Activated naive CD4-positive, alpha-beta T cell treated with anti-CD3 and anti-CD28 coated beads, Interleukin-2, amount 50 U/mL, for 24 hours (primary cell): ENCODE data around the gene CTSO.

Experiments used
- H3K27ac Mint-ChIP-seq: one replicate; pipeline ENCODE4 v1.8.0; 2021; ENCODE audit warnings: mild to moderate bottlenecking, mixed read lengths
- H3K27me3 Mint-ChIP-seq: one replicate; pipeline ENCODE4 v1.8.0; 2021; ENCODE audit warnings: mixed read lengths
- H3K36me3 Mint-ChIP-seq: one replicate; pipeline ENCODE4 v1.8.0; 2021; ENCODE audit warnings: mixed read lengths
- H3K4me1 Mint-ChIP-seq: one replicate; pipeline ENCODE4 v1.8.0; 2021; ENCODE audit warnings: mixed read lengths
- H3K4me3 Mint-ChIP-seq: one replicate; pipeline ENCODE4 v1.8.0; 2021; ENCODE audit warnings: mild to moderate bottlenecking, mixed read lengths
- H3K9me3 Mint-ChIP-seq: one replicate; pipeline ENCODE4 v1.8.0; 2021; ENCODE audit warnings: mixed read lengths

The CTSO gene

GRCh38 chr4:155964016-155964891 lies 10.6 kb upstream of the CTSO start:
- Mint-ChIP-seq H3K9me3 (no peaks in the 10 kb centered on the region), H3K27ac (no peak overlapping the region), H3K36me3 (no peaks in the 10 kb centered on the region), H3K4me1 (peaks cover 6% of the 10 kb centered on the region), H3K27me3 (peaks cover 1% of the 10 kb centered on the region), H3K4me3 (no peak overlapping the region)

- H3K4me3 Mint-ChIP-seq = no peak overlapping the region
- no peak overlapping the region for H3K27ac Mint-ChIP-seq
- H3K9me3 Mint-ChIP-seq = no peaks in the 10 kb centered on the region
- peaks cover 6% of the 10 kb centered on the region for H3K4me1 Mint-ChIP-seq
- no peaks in the 10 kb centered on the region for H3K36me3 Mint-ChIP-seq
- peaks cover 6% of the 10 kb centered on the region for H3K27me3 Mint-ChIP-seq
Measured at GRCh38 chr4:155962767-155963166, 9.1 kb upstream of the CTSO start.

GRCh38 chr4:155961575-155961974 lies 7.9 kb upstream of the CTSO start:
- Mint-ChIP-seq H3K27me3 (peaks cover 6% of the 10 kb centered on the region), H3K9me3 (no peaks in the 10 kb centered on the region), H3K36me3 (no peaks in the 10 kb centered on the region), H3K27ac (no peak overlapping the region), H3K4me3 (no peak overlapping the region), H3K4me1 (peaks cover 6% of the 10 kb centered on the region)

GRCh38 chr4:155960522-155960921 lies 6.9 kb upstream of the CTSO start:
- Mint-ChIP-seq H3K27ac (no peak overlapping the region), H3K9me3 (no peaks in the 10 kb centered on the region), H3K36me3 (no peaks in the 10 kb centered on the region), H3K4me1 (peaks cover 6% of the 10 kb centered on the region), H3K4me3 (no peak overlapping the region), H3K27me3 (peaks cover 6% of the 10 kb centered on the region)

- Mint-ChIP-seq H3K9me3 (no peaks in the 10 kb centered on the region), H3K4me1 (peaks cover 14% of the 10 kb centered on the region), H3K27ac (no peak overlapping the region), H3K36me3 (no peaks in the 10 kb centered on the region), H3K27me3 (peaks cover 6% of the 10 kb centered on the region), H3K4me3 (no peak overlapping the region)
Measured at GRCh38 chr4:155959417-155959816, 5.8 kb upstream of the CTSO start.

GRCh38 chr4:155956461-155956860 lies 2.8 kb upstream of the CTSO start:
- peaks cover 6% of the 10 kb centered on the region for H3K27me3 Mint-ChIP-seq
- H3K36me3 Mint-ChIP-seq = no peaks in the 10 kb centered on the region
- H3K9me3 Mint-ChIP-seq = no peaks in the 10 kb centered on the region
- no peak overlapping the region for H3K4me3 Mint-ChIP-seq
- H3K4me1 Mint-ChIP-seq = peaks cover 34% of the 10 kb centered on the region
- no peak overlapping the region for H3K27ac Mint-ChIP-seq

GRCh38 chr4:155954939-155955338 lies 1.3 kb upstream of the CTSO start:
- H3K27me3 Mint-ChIP-seq = peaks cover 6% of the 10 kb centered on the region
- H3K9me3 Mint-ChIP-seq = no peaks in the 10 kb centered on the region
- no peaks in the 10 kb centered on the region for H3K36me3 Mint-ChIP-seq
- no peak overlapping the region for H3K4me3 Mint-ChIP-seq
- peaks cover 35% of the 10 kb centered on the region for H3K4me1 Mint-ChIP-seq
- peak overlapping the region; percentile 15 for H3K27ac Mint-ChIP-seq

GRCh38 chr4:155954118-155954685 lies 536 bp upstream of the CTSO start:
- peak overlapping the region; percentile 97 for H3K4me3 Mint-ChIP-seq
- H3K9me3 Mint-ChIP-seq = no peaks in the 10 kb centered on the region
- H3K27ac Mint-ChIP-seq = peak overlapping the region; percentile 94
- H3K36me3 Mint-ChIP-seq = no peaks in the 10 kb centered on the region
- H3K4me1 Mint-ChIP-seq = peaks cover 35% of the 10 kb centered on the region
- H3K27me3 Mint-ChIP-seq = peaks cover 6% of the 10 kb centered on the region

- no peaks in the 10 kb centered on the region for H3K27me3 Mint-ChIP-seq
- H3K4me3 Mint-ChIP-seq = peak overlapping the region; percentile 47
- H3K4me1 Mint-ChIP-seq = peaks cover 42% of the 10 kb centered on the region
- H3K36me3 Mint-ChIP-seq = no peaks in the 10 kb centered on the region
- H3K9me3 Mint-ChIP-seq = no peaks in the 10 kb centered on the region
- H3K27ac Mint-ChIP-seq = no peak overlapping the region
Measured at GRCh38 chr4:155952501-155952901, 1.2 kb downstream of the CTSO start.

- H3K9me3 Mint-ChIP-seq = no peaks in the 10 kb centered on the region
- H3K27ac Mint-ChIP-seq = no peak overlapping the region
- no peak overlapping the region for H3K4me3 Mint-ChIP-seq
- peaks cover 42% of the 10 kb centered on the region for H3K4me1 Mint-ChIP-seq
- no peaks in the 10 kb centered on the region for H3K27me3 Mint-ChIP-seq
- H3K36me3 Mint-ChIP-seq = no peaks in the 10 kb centered on the region
Measured at GRCh38 chr4:155950461-155950860, 3.2 kb downstream of the CTSO start.

- Mint-ChIP-seq H3K27me3 (no peaks in the 10 kb centered on the region), H3K36me3 (no peaks in the 10 kb centered on the region), H3K9me3 (no peaks in the 10 kb centered on the region), H3K4me1 (peaks cover 27% of the 10 kb centered on the region), H3K4me3 (no peak overlapping the region), H3K27ac (no peak overlapping the region)
Measured at GRCh38 chr4:155948541-155948940, 5.1 kb downstream of the CTSO start.

GRCh38 chr4:155946486-155946885 lies 7.2 kb downstream of the CTSO start:
- Mint-ChIP-seq H3K4me1 (peaks cover 8% of the 10 kb centered on the region), H3K27ac (no peak overlapping the region), H3K36me3 (peaks cover 2% of the 10 kb centered on the region), H3K27me3 (no peaks in the 10 kb centered on the region), H3K9me3 (no peaks in the 10 kb centered on the region), H3K4me3 (no peak overlapping the region)

GRCh38 chr4:155944516-155944915 lies 9.2 kb downstream of the CTSO start:
- H3K4me1 Mint-ChIP-seq = peaks cover 8% of the 10 kb centered on the region
- no peaks in the 10 kb centered on the region for H3K9me3 Mint-ChIP-seq
- H3K27me3 Mint-ChIP-seq = no peaks in the 10 kb centered on the region
- no peak overlapping the region for H3K27ac Mint-ChIP-seq
- H3K36me3 Mint-ChIP-seq = peaks cover 6% of the 10 kb centered on the region
- H3K4me3 Mint-ChIP-seq = no peak overlapping the region

- no peaks in the 10 kb centered on the region for H3K27me3 Mint-ChIP-seq
- no peak overlapping the region for H3K4me3 Mint-ChIP-seq
- no peaks in the 10 kb centered on the region for H3K9me3 Mint-ChIP-seq
- peaks cover 6% of the 10 kb centered on the region for H3K36me3 Mint-ChIP-seq
- H3K4me1 Mint-ChIP-seq = peaks cover 5% of the 10 kb centered on the region
- H3K27ac Mint-ChIP-seq = no peak overlapping the region
Measured at GRCh38 chr4:155943605-155944291, 9.9 kb downstream of the CTSO start.

- H3K27me3 Mint-ChIP-seq = no peaks in the 10 kb centered on the region
- peaks cover 9% of the 10 kb centered on the region for H3K36me3 Mint-ChIP-seq
- H3K4me1 Mint-ChIP-seq = no peaks in the 10 kb centered on the region
- H3K4me3 Mint-ChIP-seq = no peak overlapping the region
- H3K9me3 Mint-ChIP-seq = no peaks in the 10 kb centered on the region
- no peak overlapping the region for H3K27ac Mint-ChIP-seq
Measured at GRCh38 chr4:155941820-155942219, 11.8 kb downstream of the CTSO start.
